D721Med (cell line): ENCODE measurements around the gene LMF1.
A peak's percentile ranks its signal among the peaks of the same experiment; 100 is the strongest.

ENCODE experiments used
- DNase-seq: peaks from one replicate; pipeline ENCODE4 v3.0.0; 2011; ENCODE audit warnings: low spot score; ENCODE audit not compliant: insufficient read length
- FAIRE-seq: peaks from 2 replicates; lab custom pipeline; 2011; peaks lifted over from hg19 to GRCh38; lab: Jason Lieb, UNC
- TF ChIP-seq, protein P1 (sequence below): IDR thresholded peaks from 2 replicates; pipeline ENCODE4 v1.5.1; 2012; ENCODE audit warnings: mild to moderate bottlenecking, control low read depth; ENCODE audit not compliant: insufficient read depth; ENCODE audit errors: missing control alignments

The LMF1 gene

DNA sequence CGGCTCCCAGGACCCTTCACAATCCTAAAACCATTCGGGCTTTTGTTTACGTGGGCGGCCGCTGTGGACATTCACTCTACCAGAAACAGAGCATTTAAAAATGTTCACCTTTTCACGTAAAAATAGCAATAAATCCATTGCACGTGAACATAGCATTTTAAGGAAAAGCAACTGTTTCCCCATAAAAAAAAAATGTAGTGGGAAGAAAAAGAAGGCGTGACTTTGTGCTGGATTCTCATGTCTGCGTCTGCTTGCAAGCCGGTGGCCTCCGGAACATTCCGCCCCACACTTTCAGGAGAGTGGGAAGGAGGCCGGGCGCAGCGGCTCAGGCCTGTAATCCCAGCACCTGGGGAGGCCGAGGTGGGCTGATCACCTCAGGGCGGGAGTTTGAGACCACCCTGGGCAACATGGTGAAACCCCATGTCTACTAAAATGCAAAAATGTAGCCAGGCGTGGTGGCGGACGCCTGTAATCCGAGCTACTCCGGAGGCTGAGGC is 156.8 kb downstream of the LMF1 start:
- TF ChIP-seq, protein P1, sequence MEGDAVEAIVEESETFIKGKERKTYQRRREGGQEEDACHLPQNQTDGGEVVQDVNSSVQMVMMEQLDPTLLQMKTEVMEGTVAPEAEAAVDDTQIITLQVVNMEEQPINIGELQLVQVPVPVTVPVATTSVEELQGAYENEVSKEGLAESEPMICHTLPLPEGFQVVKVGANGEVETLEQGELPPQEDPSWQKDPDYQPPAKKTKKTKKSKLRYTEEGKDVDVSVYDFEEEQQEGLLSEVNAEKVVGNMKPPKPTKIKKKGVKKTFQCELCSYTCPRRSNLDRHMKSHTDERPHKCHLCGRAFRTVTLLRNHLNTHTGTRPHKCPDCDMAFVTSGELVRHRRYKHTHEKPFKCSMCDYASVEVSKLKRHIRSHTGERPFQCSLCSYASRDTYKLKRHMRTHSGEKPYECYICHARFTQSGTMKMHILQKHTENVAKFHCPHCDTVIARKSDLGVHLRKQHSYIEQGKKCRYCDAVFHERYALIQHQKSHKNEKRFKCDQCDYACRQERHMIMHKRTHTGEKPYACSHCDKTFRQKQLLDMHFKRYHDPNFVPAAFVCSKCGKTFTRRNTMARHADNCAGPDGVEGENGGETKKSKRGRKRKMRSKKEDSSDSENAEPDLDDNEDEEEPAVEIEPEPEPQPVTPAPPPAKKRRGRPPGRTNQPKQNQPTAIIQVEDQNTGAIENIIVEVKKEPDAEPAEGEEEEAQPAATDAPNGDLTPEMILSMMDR: no peak
- no peak for FAIRE-seq
- DNase-seq: no peak

DNA sequence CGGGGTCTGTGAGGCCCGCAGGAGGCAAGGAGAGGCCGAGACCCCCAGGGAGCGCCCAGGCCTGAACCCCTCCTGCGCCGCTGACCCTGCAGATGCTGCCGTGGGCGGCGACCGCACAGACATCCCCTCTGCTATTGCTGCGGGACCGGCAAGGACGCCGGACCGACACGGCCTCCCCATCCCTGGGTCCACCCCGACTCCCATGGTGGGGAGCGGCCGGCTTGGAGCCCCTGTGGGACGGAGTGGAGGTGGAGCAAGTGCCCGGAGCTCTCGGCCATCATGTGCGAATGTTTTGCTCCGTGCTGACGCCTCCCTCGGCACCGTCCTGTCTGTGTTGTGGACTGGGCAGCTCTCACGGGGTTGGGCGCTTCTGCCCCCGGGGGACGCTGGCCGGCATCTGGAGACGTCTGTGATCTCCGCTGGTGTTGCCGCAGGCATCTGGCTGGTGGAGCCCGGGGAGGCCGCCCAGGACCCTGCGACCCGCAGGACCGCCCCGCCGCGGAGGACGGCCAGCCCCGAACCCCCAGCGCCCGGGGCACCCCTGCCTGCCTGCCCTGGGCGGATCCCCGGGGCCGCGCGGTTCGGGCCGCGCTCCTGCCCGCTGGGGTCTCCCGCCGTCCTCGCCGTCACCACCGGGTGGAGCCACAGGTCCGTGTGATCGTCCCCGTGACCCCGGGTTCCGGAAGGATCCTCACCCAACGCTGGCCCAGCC is 157.4 kb downstream of the LMF1 start:
- no peak for DNase-seq
- TF ChIP-seq, protein P1: peak; percentile 55
- FAIRE-seq: no peak

DNA sequence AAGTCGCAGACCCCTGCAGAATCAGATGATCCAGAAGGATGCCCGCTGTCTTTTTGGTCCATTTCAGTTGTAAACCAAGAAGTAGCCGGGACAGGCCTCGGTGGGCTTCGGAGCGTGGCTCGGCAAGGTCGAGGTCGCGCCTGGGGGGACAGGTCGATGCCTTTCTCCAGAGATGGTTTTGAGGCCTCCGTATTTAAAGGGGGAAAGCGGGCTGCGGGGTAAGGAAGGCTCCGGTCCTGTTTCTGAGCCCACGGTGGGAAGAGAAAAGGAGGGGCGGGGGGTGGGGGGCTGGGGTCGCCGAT is 162.7 kb downstream of the LMF1 start:
- DNase-seq (no peak), FAIRE-seq (no peak)
- TF ChIP-seq, protein P1: no peak

DNA sequence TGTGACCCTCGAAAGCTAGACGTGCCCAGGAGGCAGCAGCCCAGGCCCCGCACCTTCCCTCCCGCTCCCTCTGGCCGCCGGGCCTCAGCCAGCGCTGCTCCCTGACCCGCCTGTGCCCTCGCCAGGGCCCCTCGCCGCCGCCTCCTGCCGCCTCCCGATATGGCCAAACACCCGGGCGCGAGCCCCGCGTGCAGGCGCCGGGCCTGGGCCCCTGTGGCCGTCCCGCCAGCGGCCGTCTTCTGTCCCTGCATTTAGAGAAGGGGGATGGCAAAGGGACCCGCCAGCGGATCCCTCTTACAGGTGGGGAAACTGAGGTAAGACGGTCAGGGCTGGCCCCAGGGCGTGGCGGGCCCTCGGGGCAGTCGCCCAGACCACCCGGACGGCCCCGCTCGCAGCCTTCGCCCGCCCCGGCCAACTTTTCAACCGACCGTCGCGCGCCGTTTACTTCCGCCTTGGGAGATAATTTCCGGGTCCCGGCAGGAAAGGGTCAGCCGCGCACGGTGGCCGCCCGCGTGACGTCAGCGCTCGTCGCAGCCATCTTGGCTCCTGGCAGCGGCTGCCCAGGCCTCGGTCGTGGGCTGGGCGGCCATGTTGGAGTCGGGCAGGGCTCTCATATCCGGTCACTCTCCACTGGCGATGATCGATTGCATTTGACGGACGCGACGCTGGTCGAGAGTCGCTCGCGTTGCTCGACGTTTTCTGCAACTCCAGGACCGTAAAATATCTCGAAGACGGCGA is 163.3 kb downstream of the LMF1 start:
- TF ChIP-seq, protein P1: no peak
- DNase-seq (peak; percentile 71), FAIRE-seq (no peak)

DNA sequence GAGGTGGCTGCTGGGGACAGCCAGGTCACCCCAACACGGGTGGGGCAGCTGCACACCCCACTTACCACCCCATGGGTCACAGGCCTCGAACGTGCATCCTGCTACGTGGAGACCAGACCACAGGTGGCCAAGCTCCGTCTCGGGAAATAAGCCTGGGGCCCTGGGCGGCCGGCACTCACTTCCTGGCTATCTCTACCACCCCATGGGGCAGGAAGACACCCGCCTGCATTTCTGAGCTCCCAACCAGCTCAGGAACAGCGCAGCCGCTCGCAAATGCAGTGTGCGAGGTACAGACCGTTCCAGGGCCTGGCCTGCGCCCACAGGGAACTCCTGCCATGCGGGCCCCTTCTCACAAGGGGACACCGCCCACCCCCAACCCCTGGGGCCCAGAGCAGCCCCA is 165.3 kb downstream of the LMF1 start:
- TF ChIP-seq, protein P1: no peak
- FAIRE-seq (no peak), DNase-seq (no peak)

DNA sequence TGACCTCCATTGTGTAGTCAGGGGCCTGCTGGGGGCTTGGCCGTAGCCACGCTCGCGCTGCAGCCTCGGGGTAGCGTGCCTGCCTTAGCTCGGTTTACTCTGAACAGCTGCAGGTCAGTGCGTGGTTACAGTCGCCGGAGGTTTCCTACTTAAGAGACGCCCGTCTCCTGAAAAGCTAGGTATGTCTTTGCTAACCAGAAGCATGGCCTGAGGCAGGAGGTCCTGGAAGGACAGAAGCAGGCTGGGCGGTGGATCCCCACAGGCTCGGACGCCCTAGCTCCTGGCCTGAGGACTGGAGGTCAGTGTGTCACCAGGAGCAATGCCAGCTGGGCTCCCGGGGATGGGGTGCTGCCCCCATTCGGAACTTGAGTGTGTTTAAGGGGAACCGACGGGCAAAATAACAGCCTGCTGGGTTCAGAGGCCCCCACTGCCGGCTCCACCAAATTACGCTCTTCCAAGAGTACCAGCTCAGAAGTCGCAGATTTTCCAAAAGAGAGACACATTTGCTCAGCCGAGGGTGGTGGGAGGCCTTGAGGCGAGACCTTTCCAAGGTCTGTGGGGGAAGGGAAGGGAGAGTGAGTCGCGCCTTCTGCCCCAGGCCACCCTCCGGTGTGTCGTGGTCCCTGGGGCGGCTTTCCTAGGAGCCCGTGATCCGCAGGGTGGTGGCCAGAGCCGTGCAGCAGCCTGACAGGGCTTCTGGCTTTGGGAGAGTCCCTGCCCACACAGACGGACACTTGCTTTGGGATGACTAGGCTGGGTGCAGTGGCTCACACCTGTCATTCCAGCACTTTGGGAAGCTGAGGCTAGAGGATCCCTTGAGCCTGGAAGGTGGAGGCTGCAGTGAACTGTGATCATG is 166.4 kb downstream of the LMF1 start:
- TF ChIP-seq, protein P1: no peak
- no peak for DNase-seq
- FAIRE-seq: no peak
